Tibial nerve (tissue), 3 donors: Measurements from ENCODE around the gene CAMK2B.

ENCODE experiments used
- CTCF ChIP-seq, 5 experiments: fragments of 200-600 bp in 3 of 5; fragments of 450-650 bp in 2 of 5; sonication (generic) in 3 of 5; IDR thresholded peaks; one replicate each; pipeline ENCODE4 v1.5.1; 2016 to 2019; ENCODE audit warnings: antibody characterized with exemption in 5 of 5, mild to moderate bottlenecking in 3 of 5, moderate library complexity in 2 of 5
- POLR2A ChIP-seq, 2 donors: fragments of 450-650 bp; IDR thresholded peaks; one replicate each; pipeline ENCODE4 v1.6.1; 2017; ENCODE audit warnings: antibody characterized with exemption in 2 of 2, mild to moderate bottlenecking in 2 of 2, moderate library complexity in 2 of 2

GRCh38 chr7:44274623-44274975 lies 50.8 kb downstream of the CAMK2B start:
- TF ChIP-seq POLR2A (IDR thresholded peaks at IDR 0.05) (no peak), CTCF (IDR thresholded peaks at IDR 0.05) (no peak)
